ENCODE data around the gene WDR6. TPM values are rescaled to one million over a fixed set of nuclear protein-coding genes. Genes with fewer than 3 reads are reported as not detected.

The WDR6 gene
- total RNA-seq, 2 experiments from 2014 or later = 109 to 127 TPM

DNA sequence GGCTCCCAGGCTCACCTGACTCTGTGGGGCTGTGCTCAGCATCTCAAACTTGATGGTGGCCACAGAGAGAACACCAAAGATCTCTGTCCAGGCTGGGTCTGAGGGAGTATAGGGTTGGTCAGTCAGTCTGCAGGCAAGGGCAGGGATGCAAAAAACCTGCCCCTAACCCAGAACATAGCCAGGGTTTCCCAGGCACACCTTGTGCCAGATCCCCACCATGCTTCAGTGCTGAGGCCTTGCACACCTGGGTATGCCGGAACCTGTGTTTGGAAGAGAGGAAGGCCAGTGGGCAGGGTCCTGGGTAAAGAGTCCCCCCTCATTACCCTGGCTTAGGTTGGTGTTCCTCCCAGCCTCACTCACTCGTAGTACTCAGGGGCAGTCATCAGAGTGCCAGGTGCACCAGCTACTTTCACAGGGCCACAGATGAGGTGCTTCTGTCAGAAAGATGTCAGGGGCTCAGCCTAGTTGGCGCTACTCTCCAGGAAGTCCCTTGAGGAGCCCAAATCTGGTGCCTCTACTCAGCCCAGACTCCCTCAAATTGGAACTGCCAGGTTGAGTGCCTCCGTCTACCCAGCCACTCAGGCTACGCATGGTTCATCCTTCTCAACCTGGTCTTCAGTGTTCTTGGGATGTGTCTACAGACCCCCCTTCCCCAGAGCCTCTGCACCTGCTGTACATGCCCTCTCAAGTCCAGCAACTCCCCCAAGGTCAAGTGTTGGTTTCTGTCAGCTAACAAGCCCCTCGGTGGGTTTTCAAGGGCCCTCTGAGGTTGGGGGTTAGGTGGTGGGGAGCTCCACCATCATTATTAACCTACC lies 9.4 kb downstream of the WDR6 start:
- H3K4me1 Mint-ChIP-seq = peaks cover 18% of the 10 kb centered on the region
- no peaks in the 10 kb centered on the region for H3K27me3 Mint-ChIP-seq
- intact Hi-C loops (cut with DNase I, micrococcal nuclease) = no loop called here
- POLR2A ChIA-PET = interaction anchor here (1.0 to 9.0 kb wide), 4 partner anchors 8 to 78 kb away, joined by 3 to 102 read pairs (median 10); partner anchors contain the start of genes IMPDH2, QRICH1 and WDR6
- H3K9me3 Mint-ChIP-seq (ENCODE audit: low read depth) = no peaks in the 10 kb centered on the region
- H3K27ac Mint-ChIP-seq = no peak overlapping the region
- CTCF ChIA-PET = interaction anchor here (0.5 to 4.7 kb wide), 7 partner anchors 8 to 1004 kb away, joined by 3 to 27 read pairs (median 4); partner anchors contain the start of genes P4HTM, QRICH1 and WDR6
- ATAC-seq (no peak), DNase-seq (no peak)
- H3K4me3 Mint-ChIP-seq = peak overlapping the region; percentile 95
- H3K36me3 Mint-ChIP-seq (ENCODE audit: low read depth) = peaks cover 15% of the 10 kb centered on the region

DNA sequence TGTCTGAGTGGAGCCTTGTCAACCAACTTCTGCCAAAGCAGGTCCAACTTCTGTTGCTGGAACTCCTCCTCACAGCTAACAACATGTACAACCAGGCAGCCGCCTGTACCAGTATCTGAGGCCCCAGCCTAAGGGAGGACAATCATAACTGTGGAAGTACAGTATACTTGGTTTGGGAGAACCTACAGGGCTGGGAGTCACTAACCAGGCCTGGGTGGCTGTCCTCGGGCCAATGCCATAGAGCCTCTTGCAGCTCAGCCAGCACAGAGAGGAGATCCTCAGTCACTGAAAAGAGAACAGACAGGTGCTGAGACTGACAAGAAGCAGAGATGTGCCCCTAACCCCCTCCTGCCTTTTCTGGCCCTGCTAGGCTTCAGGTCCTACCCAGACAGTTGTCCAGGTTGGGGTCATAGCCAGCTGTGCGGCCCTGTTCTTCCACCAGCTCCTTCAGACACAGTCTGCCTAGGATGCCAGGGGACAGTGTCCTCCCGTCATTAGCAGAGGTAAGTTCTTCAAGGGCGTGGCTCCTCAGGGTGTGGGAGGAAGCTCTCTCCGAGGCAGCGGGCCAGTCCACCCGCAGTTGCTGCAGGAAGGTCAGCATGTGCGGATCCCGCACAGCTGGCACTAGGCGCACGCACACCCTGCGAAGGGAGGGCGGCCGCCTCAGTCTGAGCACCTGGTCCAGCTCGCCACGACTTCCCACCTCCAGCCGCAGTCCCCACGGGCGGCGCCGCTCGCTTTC lies 10.2 kb downstream of the WDR6 start:
- H3K27ac Mint-ChIP-seq = peak overlapping the region; percentile 55
- H3K36me3 Mint-ChIP-seq (ENCODE audit: low read depth) = peaks cover 17% of the 10 kb centered on the region
- DNase-seq (peak; percentile 36), ATAC-seq (no peak)
- H3K4me1 Mint-ChIP-seq = peaks cover 18% of the 10 kb centered on the region
- H3K9me3 Mint-ChIP-seq (ENCODE audit: low read depth) = no peaks in the 10 kb centered on the region
- H3K4me3 Mint-ChIP-seq = peak overlapping the region; percentile 95
- H3K27me3 Mint-ChIP-seq = no peaks in the 10 kb centered on the region
- ChIA-PET CTCF (interaction anchor here (0.5 to 4.7 kb wide), 6 partner anchors 9 to 1005 kb away, joined by 3 to 27 read pairs (median 4); partner anchors contain the start of genes P4HTM, QRICH1 and WDR6), POLR2A (interaction anchor here (1.0 to 9.0 kb wide), 4 partner anchors 9 to 77 kb away, joined by 3 to 102 read pairs (median 10); partner anchors contain the start of genes IMPDH2, QRICH1 and WDR6)
- intact Hi-C loops (cut with DNase I, micrococcal nuclease) = no loop called here

DNA sequence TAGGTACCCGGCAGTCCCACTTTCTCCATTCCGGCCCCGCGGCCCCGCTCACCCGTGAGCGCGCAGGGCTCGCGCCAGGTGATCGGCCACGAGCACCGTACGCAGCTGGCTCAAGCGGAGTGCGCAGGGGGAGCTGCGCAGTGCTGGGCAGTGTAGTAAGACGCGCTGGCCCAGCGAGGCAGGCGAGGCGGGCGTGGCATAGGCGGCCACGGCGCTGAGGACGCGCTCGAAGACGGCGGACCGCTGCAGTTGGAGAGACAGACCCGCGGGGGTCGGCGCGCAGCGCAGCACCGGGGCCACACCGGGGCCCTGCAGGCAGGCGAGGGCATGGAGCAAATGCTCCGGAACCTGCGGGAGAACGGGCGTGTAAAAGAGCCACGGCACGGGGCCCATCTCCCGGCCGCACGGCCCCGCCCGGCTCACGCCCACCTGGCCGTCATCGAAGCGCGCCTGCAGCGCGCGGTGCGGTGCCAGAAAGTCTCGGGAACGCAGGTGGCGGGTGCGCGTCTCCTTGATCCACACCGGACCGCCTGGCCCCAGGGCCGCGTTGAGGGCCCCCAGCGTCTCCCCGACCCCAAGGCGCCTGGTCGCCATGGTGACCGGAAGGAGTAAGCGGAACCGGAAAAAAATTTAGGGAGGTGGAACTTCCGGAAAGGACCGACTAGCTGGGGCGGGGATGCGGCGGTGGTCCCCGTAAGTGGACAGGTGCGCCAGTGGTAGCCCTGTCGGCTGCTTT lies 10.9 kb downstream of the WDR6 start, which contains the start of gene DALRD3:
TSS of gene DALRD3 (minus strand) at position 610 of the 736 bp plus-strand sequence. CDS start at position 594, 16 bp downstream.
- Mint-ChIP-seq H3K9me3 (ENCODE audit: low read depth) (no peaks in the 10 kb centered on the region), H3K4me1 (peaks cover 22% of the 10 kb centered on the region), H3K4me3 (peak within 1 kb of the TSS; percentile 95), H3K36me3 (ENCODE audit: low read depth) (peaks cover 24% of the 10 kb centered on the region), H3K27me3 (no peaks in the 10 kb centered on the region), H3K27ac (peak within 1 kb of the TSS; percentile 91)
- POLR2A ChIA-PET = interaction anchor here (0.6 to 9.0 kb wide), 5 partner anchors 10 to 546 kb away, joined by 3 to 102 read pairs (median 6); partner anchors contain the start of genes IMPDH2, QRICH1 and WDR6
- peak; percentile 77 for DNase-seq
- intact Hi-C loops (cut with DNase I, micrococcal nuclease) = loop anchor here in 1 of 2 experiments (1.0 kb wide), 1 partner anchor 29 kb away; no protein-coding TSS in a partner anchor
- ATAC-seq = no peak
- CTCF ChIA-PET = interaction anchor here (1.0 to 4.7 kb wide), 4 partner anchors 11 to 217 kb away, joined by 3 to 27 read pairs (median 4); partner anchors contain the start of genes P4HTM, QRICH1 and WDR6

- Mint-ChIP-seq H3K27ac (peak overlapping the region; percentile 91), H3K4me3 (peak overlapping the region; percentile 95), H3K9me3 (ENCODE audit: low read depth) (no peaks in the 10 kb centered on the region), H3K27me3 (no peaks in the 10 kb centered on the region), H3K4me1 (peaks cover 26% of the 10 kb centered on the region), H3K36me3 (ENCODE audit: low read depth) (peaks cover 25% of the 10 kb centered on the region)
- no peak for DNase-seq
- no peak for ATAC-seq
- CTCF ChIA-PET = interaction anchor here (1.0 kb wide), 1 partner anchor 12 kb away, joined by 3 read pairs; the partner anchor contains the start of gene WDR6
- POLR2A ChIA-PET = interaction anchor here (0.6 to 9.0 kb wide), 4 partner anchors 10 to 546 kb away, joined by 3 to 102 read pairs (median 10); partner anchors contain the start of genes IMPDH2 and WDR6
- intact Hi-C loops (cut with DNase I, micrococcal nuclease) = loop anchor here in 1 of 2 experiments (1.0 kb wide), 1 partner anchor 29 kb away; no protein-coding TSS in a partner anchor
These were observed 11.5 kb downstream of the WDR6 start for GRCh38 chr3:49018707-49019006.

DNA sequence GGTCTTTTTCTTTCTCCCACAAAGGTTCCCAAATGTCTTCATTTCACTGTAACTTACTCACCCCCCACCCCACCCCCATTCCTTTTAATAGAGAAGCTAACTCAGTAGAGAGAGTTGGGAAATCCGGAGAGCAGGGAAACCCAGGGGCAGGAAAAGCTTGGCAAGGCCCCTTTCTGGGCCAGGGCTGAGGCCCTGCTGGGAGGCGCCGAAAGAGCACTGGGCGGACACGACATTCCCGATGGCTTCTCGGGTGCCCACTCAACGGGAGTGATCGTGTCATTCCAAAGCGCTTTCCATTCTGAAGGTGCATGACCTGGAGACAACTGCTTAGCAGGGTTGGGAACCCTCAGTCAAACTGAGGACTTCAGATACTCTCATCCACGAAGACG lies 12.7 kb downstream of the WDR6 start:
- Mint-ChIP-seq H3K9me3 (ENCODE audit: low read depth) (no peaks in the 10 kb centered on the region), H3K36me3 (ENCODE audit: low read depth) (peaks cover 34% of the 10 kb centered on the region), H3K27me3 (no peaks in the 10 kb centered on the region), H3K4me1 (peaks cover 39% of the 10 kb centered on the region), H3K27ac (peak overlapping the region; percentile 84), H3K4me3 (peak overlapping the region; percentile 95)
- DNase-seq (no peak), ATAC-seq (no peak)
- intact Hi-C loops (cut with DNase I, micrococcal nuclease) = loop anchor here (2.0 to 10.0 kb wide), 10 partner anchors 31 to 1545 kb away; partner anchors contain the start of genes AMT (in 1 of the 2), CCDC51 (in 1 of the 2), CCDC71 (in 1 of the 2) and CDC25A (in 1 of the 2)
- ChIA-PET POLR2A (interaction anchor here (0.7 to 9.0 kb wide), 5 partner anchors 9 to 74 kb away, joined by 3 to 102 read pairs (median 4); partner anchors contain the start of genes IMPDH2, QRICH1 and WDR6), CTCF (interaction anchor here (0.6 to 3.6 kb wide), 9 partner anchors 9 to 826 kb away, joined by 3 to 28 read pairs (median 3); partner anchors contain the start of genes IMPDH2 and WDR6)

GRCh38 chr3:49020330-49021212 lies 13.4 kb downstream of the WDR6 start:
- intact Hi-C loops (cut with DNase I, micrococcal nuclease) = loop anchor here (1.0 to 10.0 kb wide), 21 partner anchors 9 to 1546 kb away; partner anchors contain the start of genes IMPDH2 (in 2 of the 2), QRICH1 (in 2 of the 2), WDR6 (in 2 of the 2) and AMT (in 1 of the 2)
- H3K27me3 Mint-ChIP-seq = no peaks in the 10 kb centered on the region
- DNase-seq = peak; percentile 56
- CTCF ChIA-PET = interaction anchor here (0.6 to 5.7 kb wide), 15 partner anchors 8 to 826 kb away, joined by 3 to 43 read pairs (median 3); partner anchors contain the start of genes IMPDH2, P4HTM and WDR6
- no peak for ATAC-seq
- H3K4me1 Mint-ChIP-seq = peaks cover 45% of the 10 kb centered on the region
- POLR2A ChIA-PET = interaction anchor here (0.7 to 9.0 kb wide), 8 partner anchors 8 to 102 kb away, joined by 3 to 102 read pairs (median 8); partner anchors contain the start of genes ARIH2, IMPDH2, P4HTM and QRICH1
- H3K36me3 Mint-ChIP-seq (ENCODE audit: low read depth) = peaks cover 34% of the 10 kb centered on the region
- peak overlapping the region; percentile 84 for H3K27ac Mint-ChIP-seq
- peak overlapping the region; percentile 95 for H3K4me3 Mint-ChIP-seq
- H3K9me3 Mint-ChIP-seq (ENCODE audit: low read depth) = no peaks in the 10 kb centered on the region

- DNase-seq (peak; percentile 99), ATAC-seq (peak; percentile 75)
- no peaks in the 10 kb centered on the region for H3K27me3 Mint-ChIP-seq
- POLR2A ChIA-PET = interaction anchor here (1.7 to 9.0 kb wide), 6 partner anchors 8 to 102 kb away, joined by 8 to 102 read pairs (median 18); partner anchors contain the start of genes ARIH2, IMPDH2, P4HTM and QRICH1
- CTCF ChIA-PET = interaction anchor here (0.6 to 5.7 kb wide), 16 partner anchors 8 to 1074 kb away, joined by 3 to 43 read pairs (median 3); partner anchors contain the start of genes IMPDH2, NCKIPSD, P4HTM and QRICH1
- no peaks in the 10 kb centered on the region for H3K9me3 Mint-ChIP-seq (ENCODE audit: low read depth)
- H3K27ac Mint-ChIP-seq = peak overlapping the region; percentile 95
- H3K4me1 Mint-ChIP-seq = peaks cover 52% of the 10 kb centered on the region
- peak overlapping the region; percentile 95 for H3K4me3 Mint-ChIP-seq
- intact Hi-C loops (cut with DNase I, micrococcal nuclease) = loop anchor here (1.0 to 10.0 kb wide), 21 partner anchors 8 to 1547 kb away; partner anchors contain the start of genes IMPDH2 (in 2 of the 2), QRICH1 (in 2 of the 2), WDR6 (in 2 of the 2) and AMT (in 1 of the 2)
- H3K36me3 Mint-ChIP-seq (ENCODE audit: low read depth) = peaks cover 39% of the 10 kb centered on the region
These were observed 14.1 kb downstream of the WDR6 start for GRCh38 chr3:49021213-49021812.

DNA sequence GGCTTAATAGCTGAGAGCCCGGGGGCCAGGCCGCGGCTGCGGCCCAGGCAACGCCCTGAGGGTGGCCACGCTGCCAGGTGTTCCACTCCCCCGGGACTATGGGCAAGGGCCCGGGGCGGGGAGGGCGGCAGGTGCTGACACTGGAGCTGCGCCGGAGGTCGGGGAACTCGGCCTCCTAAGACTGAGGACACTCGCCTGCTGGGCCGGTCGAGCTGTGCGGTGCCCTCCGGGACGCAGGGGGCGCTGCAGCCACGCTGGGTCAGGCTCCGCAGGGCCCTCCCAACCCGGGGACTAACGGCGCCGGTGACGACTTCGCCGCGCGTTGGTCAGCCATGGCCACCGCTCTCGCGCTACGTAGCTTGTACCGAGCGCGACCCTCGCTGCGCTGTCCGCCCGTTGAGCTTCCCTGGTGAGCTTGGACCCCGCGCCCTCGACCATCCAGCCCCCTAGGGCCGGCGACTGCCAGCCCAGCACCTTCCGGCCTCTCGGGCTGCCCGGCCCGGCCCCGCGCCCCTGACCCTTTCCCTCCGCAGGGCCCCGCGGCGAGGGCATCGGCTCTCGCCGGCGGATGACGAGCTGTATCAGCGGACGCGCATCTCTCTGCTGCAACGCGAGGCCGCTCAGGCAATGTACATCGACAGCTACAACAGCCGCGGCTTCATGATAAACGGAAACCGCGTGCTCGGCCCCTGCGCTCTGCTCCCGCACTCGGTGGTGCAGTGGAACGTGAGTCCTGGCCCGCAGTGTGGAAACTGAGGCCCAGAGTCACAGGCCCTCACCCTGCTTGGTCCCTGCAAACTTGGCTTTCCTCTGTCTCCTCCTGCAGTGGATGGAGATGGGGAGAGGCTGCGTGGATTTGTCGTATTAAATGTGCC lies 14.9 kb downstream of the WDR6 start, which contains the start of gene NDUFAF3:
TSS of gene NDUFAF3 (plus strand) at position 309 of the 875 bp plus-strand sequence. CDS start at position 333, 24 bp downstream.
- Mint-ChIP-seq H3K27me3 (no peaks in the 10 kb centered on the region), H3K27ac (peak within 1 kb of the TSS; percentile 96), H3K4me1 (peaks cover 60% of the 10 kb centered on the region), H3K9me3 (ENCODE audit: low read depth) (no peaks in the 10 kb centered on the region), H3K4me3 (peak within 1 kb of the TSS; percentile 95), H3K36me3 (ENCODE audit: low read depth) (peaks cover 46% of the 10 kb centered on the region)
- POLR2A ChIA-PET = interaction anchor here (0.5 to 9.0 kb wide), 7 partner anchors 7 to 387 kb away, joined by 3 to 102 read pairs (median 10); partner anchors contain the start of genes ARIH2, IMPDH2, P4HTM and QRICH1
- ATAC-seq (peak; percentile 78), DNase-seq (peak; percentile 96)
- intact Hi-C loops (cut with DNase I, micrococcal nuclease) = loop anchor here (1.0 to 10.0 kb wide), 24 partner anchors 7 to 1547 kb away; partner anchors contain the start of genes IMPDH2 (in 2 of the 2), QRICH1 (in 2 of the 2), WDR6 (in 2 of the 2) and AMT (in 1 of the 2)
- CTCF ChIA-PET = interaction anchor here (0.6 to 5.7 kb wide), 13 partner anchors 9 to 1603 kb away, joined by 3 to 43 read pairs (median 4); partner anchors contain the start of genes NCKIPSD, P4HTM, QRICH1 and WDR6

Data from activated CD4-positive, alpha-beta T cell treated with anti-CD3 and anti-CD28 coated beads for 36 hours (primary cell).